Endothelial cell of umbilical vein (primary cell): ENCODE measurements around the gene CHMP5. TPM values are rescaled to one million over a fixed set of nuclear protein-coding genes. Genes with fewer than 3 reads are reported as not detected.
A peak's percentile ranks its signal among the peaks of the same experiment; 100 is the strongest.

Experiments
- BruUV-seq: library from RNA; stranded (reverse); fragments of 400-500 nt; replicated peaks from 2 replicates; lab custom pipeline; 2021; lab: Mats Ljungman, UMichigan
- CTCF ChIA-PET: fragments of 300-600, 350-600 bp; sonication (Branson Sonifier 250); formaldehyde crosslinking; loops from one replicate; lab custom pipeline; 2021; ENCODE audit warnings: antibody characterized with exemption, inconsistent platforms; lab: Charles Lee
- POLR2A ChIA-PET: fragments of 300-600, 350-600 bp; sonication (Branson Sonifier 250); formaldehyde crosslinking; loops from one replicate; lab custom pipeline; 2021; ENCODE audit warnings: antibody characterized with exemption, inconsistent platforms; lab: Charles Lee
- DNase-seq: peaks from one replicate; pipeline ENCODE4 v3.0.0-alpha.2; 2011; ENCODE audit warnings: low read depth, low spot score
- FAIRE-seq: peaks from 2 replicates; lab custom pipeline; 2011; peaks lifted over from hg19 to GRCh38; lab: Jason Lieb, UNC
- H2AFZ ChIP-seq: 2 replicates; pipeline ENCODE4 v1.6.0; 2012; ENCODE audit warnings: low read depth, low read length, control low read depth, inconsistent platforms
- H3K27ac ChIP-seq: 2 replicates; pipeline ENCODE4 v1.5.1; 2011; ENCODE audit warnings: low read depth, mild to moderate bottlenecking, control low read depth, low read length, moderate library complexity; ENCODE audit not compliant: insufficient read depth
- H3K27me3 ChIP-seq, 2 experiments: 2 replicates each; pipeline versions ENCODE4 v1.6.0 to v1.6.1; 2011; ENCODE audit warnings: low read length in 2 of 2, mixed read lengths in 1 of 2; ENCODE audit not compliant: control insufficient read depth in 2 of 2, insufficient read depth in 2 of 2
- H3K36me3 ChIP-seq, 2 experiments: 2 replicates in 1 of 2; 3 replicates in 1 of 2; pipeline ENCODE4 v1.5.1; 2011; ENCODE audit warnings: low read length in 2 of 2, mild to moderate bottlenecking in 1 of 2, moderate library complexity in 1 of 2; ENCODE audit not compliant: control insufficient read depth in 2 of 2, insufficient read depth in 2 of 2; ENCODE audit errors: extremely low read depth in 1 of 2
- H3K4me1 ChIP-seq: 3 replicates; pipeline ENCODE4 v1.5.1; 2011; ENCODE audit warnings: mild to moderate bottlenecking, low read length; ENCODE audit not compliant: control insufficient read depth, insufficient read depth; ENCODE audit errors: extremely low read depth
- H3K4me2 ChIP-seq: 2 replicates; pipeline ENCODE4 v1.6.1; 2011; ENCODE audit warnings: low read length, control low read depth, mixed read lengths; ENCODE audit not compliant: insufficient read depth
- H3K4me3 ChIP-seq, 3 experiments: fragments of 200-600 bp in 1 of 3; sonication (generic), shearing (Covaris generic) in 1 of 3; replicated peaks in 1 of 3; 2 replicates each; pipeline ENCODE4 v1.5.1; 2011 to 2016; ENCODE audit warnings: control low read depth in 3 of 3, low read length in 3 of 3, mild to moderate bottlenecking in 2 of 3, inconsistent platforms in 1 of 3, low read depth in 1 of 3, moderate library complexity in 1 of 3; ENCODE audit not compliant: insufficient read depth in 1 of 3
- H3K79me2 ChIP-seq: 2 replicates; pipeline ENCODE4 v1.6.0; 2012; ENCODE audit warnings: low read length, inconsistent platforms; ENCODE audit not compliant: control insufficient read depth, insufficient read depth
- H3K9ac ChIP-seq: replicated peaks from 2 replicates; pipeline ENCODE3; 2011; ENCODE audit warnings: low read length, control low read depth; ENCODE audit not compliant: insufficient read depth; ENCODE audit errors: extremely low read depth
- H3K9me1 ChIP-seq: replicated peaks from 3 replicates; pipeline ENCODE4 v1.6.0; 2011; ENCODE audit warnings: mild to moderate bottlenecking, low read length; ENCODE audit not compliant: control insufficient read depth, insufficient read depth; ENCODE audit errors: extremely low read depth
- H3K9me3 ChIP-seq: replicated peaks from 2 replicates; pipeline ENCODE4 v1.5.1; 2012; ENCODE audit warnings: low read length, inconsistent platforms; ENCODE audit not compliant: control insufficient read depth, insufficient read depth
- H4K20me1 ChIP-seq: replicated peaks from 2 replicates; pipeline ENCODE3; 2011; ENCODE audit warnings: mild to moderate bottlenecking, low read length; ENCODE audit not compliant: control insufficient read depth, insufficient read depth; ENCODE audit errors: extremely low read depth
- EZH2 ChIP-seq: IDR thresholded peaks from 2 replicates; pipeline ENCODE4 v1.6.1; 2012; ENCODE audit warnings: borderline replicate concordance, low read depth, mild to moderate bottlenecking, moderate library complexity, low read length, inconsistent platforms; ENCODE audit not compliant: severe bottlenecking
- FOS ChIP-seq: IDR thresholded peaks from 2 replicates; pipeline ENCODE4 v1.6.1; 2011; ENCODE audit warnings: mild to moderate bottlenecking, low read length, moderate library complexity, borderline replicate concordance; ENCODE audit not compliant: insufficient read depth
- GATA2 ChIP-seq: IDR thresholded peaks from 2 replicates; pipeline ENCODE4 v1.7.0; 2011; ENCODE audit warnings: low read depth, mild to moderate bottlenecking, moderate library complexity, mixed read lengths, low read length; ENCODE audit not compliant: insufficient read length, insufficient read depth
- JUN ChIP-seq: IDR thresholded peaks from 2 replicates; pipeline ENCODE4 v1.6.1; 2011; ENCODE audit warnings: borderline replicate concordance, low read depth; ENCODE audit not compliant: insufficient read length, insufficient read depth
- MAX ChIP-seq: IDR thresholded peaks from 2 replicates; pipeline ENCODE4 v1.6.1; 2011; ENCODE audit not compliant: insufficient read depth, insufficient read length
- MYC ChIP-seq: IDR thresholded peaks from one replicate; pipeline ENCODE4 v1.6.1; 2011; ENCODE audit warnings: mild to moderate bottlenecking, low read depth, low read length
- POLR2A ChIP-seq: IDR thresholded peaks from 2 replicates; pipeline ENCODE4 v1.6.1; 2012; ENCODE audit warnings: low read depth, mild to moderate bottlenecking, control low read depth, low read length
- POLR2AphosphoS5 ChIP-seq: IDR thresholded peaks from 2 replicates; pipeline ENCODE4 v1.6.1; 2012; ENCODE audit warnings: low read depth, mild to moderate bottlenecking, control low read depth, low read length, moderate library complexity; ENCODE audit not compliant: insufficient read depth
- dilution Hi-C: fragments of 300-500 bp; cut with MboI; formaldehyde crosslinking; loops from one replicate; pipeline ENCODE4 v1.15.0; 2019; ENCODE audit warnings: low sequenced_read_pairs; ENCODE audit not compliant: extremely low pct_ligation_motif_present
- intact Hi-C: fragments of 100-400 bp; cut with micrococcal nuclease; formaldehyde crosslinking; loops from one replicate; pipeline ENCODE4 v1.10.0; 2022
- polyA plus RNA-seq, 4 experiments: library from polyadenylated mRNA; depleted of rRNA in 3 of 4; stranded (reverse) in 3 of 4; unstranded in 1 of 4; fragments of >200 nt; gene quantifications; 2 replicates each; pipeline versions ENCODE4 v1.2.1 to v1.2.3, GENCODE V29; 2011 to 2012; ENCODE audit warnings: missing spikeins in 1 of 4
- total RNA-seq: library from RNA; stranded (reverse); gene quantifications from 2 replicates; pipeline ENCODE4 v1.2.3, GENCODE V29; 2021
- TF ChIP-seq, protein P1 (sequence below), 2 donors: IDR thresholded peaks; 1 replicate in 1 of 2; 2 replicates in 1 of 2; pipeline ENCODE4 v1.5.1; 2011; ENCODE audit warnings: low read length in 2 of 2, mild to moderate bottlenecking in 2 of 2, moderate library complexity in 2 of 2, control low read depth in 1 of 2, inconsistent platforms in 1 of 2, low read depth in 1 of 2; ENCODE audit not compliant: insufficient read depth in 1 of 2; ENCODE audit errors: extremely low read depth in 1 of 2

Gene CHMP5
- total and polyA plus RNA-seq, 2 donors (not counting 3 experiments of a cell fraction or from before 2014, with no cell fraction given), result 33.2 to 55.8 TPM

GRCh38 chr9:33311953-33312352 lies 47.1 kb downstream of the CHMP5 start:
- TF ChIP-seq JUN (no peak), EZH2 (no peak), MYC (no peak), FOS (peak; percentile 10)
- TF ChIP-seq, protein P1, sequence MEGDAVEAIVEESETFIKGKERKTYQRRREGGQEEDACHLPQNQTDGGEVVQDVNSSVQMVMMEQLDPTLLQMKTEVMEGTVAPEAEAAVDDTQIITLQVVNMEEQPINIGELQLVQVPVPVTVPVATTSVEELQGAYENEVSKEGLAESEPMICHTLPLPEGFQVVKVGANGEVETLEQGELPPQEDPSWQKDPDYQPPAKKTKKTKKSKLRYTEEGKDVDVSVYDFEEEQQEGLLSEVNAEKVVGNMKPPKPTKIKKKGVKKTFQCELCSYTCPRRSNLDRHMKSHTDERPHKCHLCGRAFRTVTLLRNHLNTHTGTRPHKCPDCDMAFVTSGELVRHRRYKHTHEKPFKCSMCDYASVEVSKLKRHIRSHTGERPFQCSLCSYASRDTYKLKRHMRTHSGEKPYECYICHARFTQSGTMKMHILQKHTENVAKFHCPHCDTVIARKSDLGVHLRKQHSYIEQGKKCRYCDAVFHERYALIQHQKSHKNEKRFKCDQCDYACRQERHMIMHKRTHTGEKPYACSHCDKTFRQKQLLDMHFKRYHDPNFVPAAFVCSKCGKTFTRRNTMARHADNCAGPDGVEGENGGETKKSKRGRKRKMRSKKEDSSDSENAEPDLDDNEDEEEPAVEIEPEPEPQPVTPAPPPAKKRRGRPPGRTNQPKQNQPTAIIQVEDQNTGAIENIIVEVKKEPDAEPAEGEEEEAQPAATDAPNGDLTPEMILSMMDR (IDR thresholded peaks at IDR 0.05; ENCODE audit: extremely low read depth in 1 of 2, insufficient read depth in 1 of 2, low read depth in 1 of 2, low read length in 2 of 2), result no peak
- H3K79me2 ChIP-seq, result no peaks in the 10 kb centered on the region
- no peak overlapping the region for H3K4me2 ChIP-seq
- no peak overlapping the region for H3K4me3 ChIP-seq
- H3K27me3 ChIP-seq, result no peaks in the 10 kb centered on the region
- no peak overlapping the region for H2AFZ ChIP-seq
- CTCF ChIA-PET, result no interaction called here
- FAIRE-seq (no peak), DNase-seq (no peak)
- no peak overlapping the region for H3K27ac ChIP-seq
- H3K36me3 ChIP-seq, result peaks cover 18 to 31% of the 10 kb centered on the region in 2 experiments
- no peak overlapping the region for H3K9ac ChIP-seq
- no peaks in the 10 kb centered on the region for H3K9me1 ChIP-seq
- BruUV-seq, result no TSS peak
- dilution Hi-C loops, result no loop called here
- no peaks in the 10 kb centered on the region for H4K20me1 ChIP-seq
- POLR2A ChIA-PET, result no interaction called here
- no peaks in the 10 kb centered on the region for H3K9me3 ChIP-seq
- peaks cover 16% of the 10 kb centered on the region for H3K4me1 ChIP-seq
- intact Hi-C loops, result no loop called here

DNA sequence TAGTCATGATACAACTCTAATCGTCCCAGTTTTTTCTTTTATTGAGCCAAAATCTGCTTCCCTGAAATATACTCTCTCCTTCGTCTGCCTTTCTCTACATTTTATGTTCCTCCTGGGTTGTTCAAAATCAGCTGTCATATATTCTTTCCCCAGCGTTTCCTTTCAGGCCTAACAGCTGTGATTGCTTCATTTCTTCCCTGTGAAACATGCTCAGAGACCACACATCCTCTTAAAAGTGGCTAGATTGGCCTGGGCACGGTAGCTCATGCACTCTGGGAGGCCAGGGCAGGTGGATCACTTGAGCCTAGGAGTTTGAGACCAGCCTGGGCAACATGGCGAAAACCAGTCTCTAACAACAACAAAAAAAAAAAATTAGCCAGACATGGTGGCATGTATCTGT lies 50.5 kb downstream of the CHMP5 start:
- H3K79me2 ChIP-seq, result no peaks in the 10 kb centered on the region
- no TSS peak for BruUV-seq
- no peaks in the 10 kb centered on the region for H3K27me3 ChIP-seq
- H3K4me1 ChIP-seq, result peaks cover 17% of the 10 kb centered on the region
- H3K36me3 ChIP-seq, result peaks cover 12 to 30% of the 10 kb centered on the region in 2 experiments
- no peaks in the 10 kb centered on the region for H3K9me1 ChIP-seq
- POLR2A ChIA-PET, result interaction anchor here (0.7 kb wide), 1 partner anchor 180 kb away, joined by 3 read pairs; no protein-coding TSS in a partner anchor
- FAIRE-seq, result no peak
- H4K20me1 ChIP-seq, result no peaks in the 10 kb centered on the region
- CTCF ChIA-PET, result interaction anchor here (0.9 kb wide), 1 partner anchor 10 kb away, joined by 3 read pairs; no protein-coding TSS in a partner anchor
- H2AFZ ChIP-seq, result no peak overlapping the region
- intact Hi-C loops (no loop called here), dilution Hi-C loops (no loop called here)
- no peak overlapping the region for H3K4me3 ChIP-seq
- no peak overlapping the region for H3K9ac ChIP-seq
- no peak overlapping the region for H3K4me2 ChIP-seq
- H3K27ac ChIP-seq, result no peak overlapping the region
- TF ChIP-seq MAX (no peak), POLR2A (no peak), JUN (no peak), POLR2AphosphoS5 (no peak), MYC (no peak), EZH2 (no peak), GATA2 (no peak), FOS (no peak)
- TF ChIP-seq, protein P1 (IDR thresholded peaks at IDR 0.05; ENCODE audit: extremely low read depth in 1 of 2, insufficient read depth in 1 of 2, low read depth in 1 of 2, low read length in 2 of 2), result no peak
- no peaks in the 10 kb centered on the region for H3K9me3 ChIP-seq
- DNase-seq, result no peak
